GM21529 (cell line): ENCODE measurements around the gene ANKRD44.
A peak's percentile ranks its signal among the peaks of the same experiment; 100 is the strongest.

Source experiments
- ATAC-seq: cut with Tn5 transposase; IDR thresholded peaks from one replicate; pipeline ENCODE4 v1.9.1; 2021; ENCODE audit not compliant: unreplicated experiment

ANKRD44 gene

GRCh38 chr2:197294260-197294659 is 16.3 kb downstream of the ANKRD44 start:
- peak; percentile 35 for ATAC-seq

DNA sequence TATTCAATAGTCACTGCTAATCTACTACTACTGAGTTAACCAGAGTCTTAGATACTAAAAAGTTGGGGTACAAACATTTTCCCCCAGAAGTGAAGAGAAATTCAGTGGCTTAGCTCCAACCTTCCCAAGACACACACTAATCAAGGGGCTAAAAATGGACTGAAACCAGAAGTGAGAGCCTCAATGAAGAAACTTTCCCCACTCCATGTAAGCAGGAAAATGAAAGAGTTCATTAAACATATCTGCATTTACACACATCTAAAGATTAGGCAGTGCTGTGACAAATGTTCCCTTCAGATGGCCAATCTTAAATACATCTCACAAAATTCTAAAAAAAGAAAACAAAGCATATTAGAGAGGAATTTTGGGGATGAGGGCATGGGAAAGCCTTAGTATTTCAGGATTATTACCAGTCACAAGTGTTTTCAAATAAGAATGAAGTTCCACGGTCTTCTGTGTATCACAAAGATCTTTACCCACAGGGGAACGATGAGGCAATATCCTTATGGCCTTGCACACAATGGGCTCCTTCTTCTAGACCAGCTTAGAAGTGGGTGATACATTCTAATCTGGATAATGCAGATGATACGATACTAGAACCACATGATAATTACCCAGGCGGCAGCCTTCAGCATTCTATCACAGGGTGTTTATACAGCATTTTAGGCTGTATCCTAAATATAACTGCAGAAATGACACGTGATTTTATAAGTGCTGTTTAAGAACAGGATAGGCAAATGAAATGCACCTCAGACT is 17.1 kb downstream of the ANKRD44 start:
- ATAC-seq, result peak; percentile 30

GRCh38 chr2:197292619-197293018 is 18.0 kb downstream of the ANKRD44 start:
- ATAC-seq, result no peak

GRCh38 chr2:197287596-197287932 is 23.0 kb downstream of the ANKRD44 start:
- ATAC-seq, result peak; percentile 14

GRCh38 chr2:197286805-197287595 is 23.6 kb downstream of the ANKRD44 start:
- ATAC-seq, result peak; percentile 98

DNA sequence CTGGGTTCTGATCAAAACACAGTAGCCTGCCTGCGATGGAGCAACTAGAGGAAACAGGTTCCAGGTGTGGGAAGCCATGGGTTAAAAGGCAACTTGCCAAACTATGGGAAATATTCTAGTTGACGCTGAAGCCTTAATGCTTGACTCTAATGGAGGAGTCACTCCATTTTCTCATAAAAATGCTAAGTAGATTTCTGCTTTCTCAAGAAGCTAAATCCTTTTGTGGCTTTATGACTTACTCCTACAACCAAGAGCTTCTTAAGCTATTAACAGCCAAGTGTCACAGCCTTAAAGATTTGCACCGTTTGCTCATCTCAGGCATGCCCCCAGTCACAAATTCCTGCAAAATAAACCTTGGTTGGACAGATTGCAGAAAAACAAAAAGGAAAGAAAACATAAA is 25.2 kb downstream of the ANKRD44 start:
- no peak for ATAC-seq

DNA sequence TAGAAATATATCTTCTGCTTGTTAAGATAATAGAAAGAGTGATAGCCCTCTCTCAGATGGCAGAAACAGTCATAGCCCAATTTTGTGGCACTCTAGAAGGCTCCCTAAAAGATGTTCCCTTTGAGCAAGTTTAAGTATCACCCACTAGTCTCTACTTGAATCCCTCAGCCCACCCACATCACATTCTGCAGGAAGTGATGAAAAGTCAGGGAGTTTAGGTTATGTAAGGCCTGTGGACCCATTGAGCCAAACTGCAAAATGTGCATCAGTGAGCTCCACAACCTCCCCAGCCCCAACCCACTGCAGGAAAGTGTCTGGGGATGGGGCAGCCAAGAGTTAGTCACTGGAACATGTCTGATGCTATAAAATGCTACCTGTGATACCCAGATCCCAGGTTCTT is 25.6 kb downstream of the ANKRD44 start:
- no peak for ATAC-seq

- ATAC-seq, result no peak
Measured at GRCh38 chr2:197281421-197281820, 29.2 kb downstream of the ANKRD44 start.

DNA sequence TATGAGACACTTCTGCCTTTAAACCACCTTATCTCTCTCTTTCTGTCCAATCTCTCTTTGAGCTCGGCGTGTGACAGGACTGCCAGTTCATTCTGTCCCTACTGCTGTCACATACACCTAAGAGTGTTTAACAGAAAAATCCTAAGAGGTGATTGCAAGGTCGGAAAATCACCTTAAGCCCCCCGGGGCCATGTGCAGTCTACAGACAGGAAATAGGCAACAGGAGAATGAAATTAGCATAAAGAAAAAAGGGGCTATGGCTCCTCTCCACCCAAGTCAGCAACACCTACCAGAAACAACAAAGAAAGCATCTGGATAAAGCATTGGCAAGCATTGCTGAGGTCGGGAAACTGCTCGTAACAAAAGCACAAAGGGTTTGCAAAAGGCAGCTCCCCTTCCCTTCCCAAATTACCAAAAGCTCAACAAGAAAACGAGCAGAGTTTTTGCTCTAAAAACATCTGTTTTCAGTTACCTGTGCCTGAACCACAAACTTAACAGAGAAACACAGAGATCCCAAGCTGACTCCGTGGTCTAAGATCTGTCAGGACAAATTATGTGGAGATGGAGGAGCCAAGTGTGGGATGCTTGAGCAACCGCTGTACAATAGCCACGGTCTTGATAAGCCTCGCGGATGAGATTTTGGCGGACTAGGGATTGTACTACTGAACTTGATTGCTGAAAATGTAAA is 30.4 kb downstream of the ANKRD44 start:
- peak; percentile 65 for ATAC-seq

- ATAC-seq, result no peak
Measured at GRCh38 chr2:197278799-197279763, 31.5 kb downstream of the ANKRD44 start.

GRCh38 chr2:197277794-197278193 is 32.8 kb downstream of the ANKRD44 start:
- no peak for ATAC-seq

DNA sequence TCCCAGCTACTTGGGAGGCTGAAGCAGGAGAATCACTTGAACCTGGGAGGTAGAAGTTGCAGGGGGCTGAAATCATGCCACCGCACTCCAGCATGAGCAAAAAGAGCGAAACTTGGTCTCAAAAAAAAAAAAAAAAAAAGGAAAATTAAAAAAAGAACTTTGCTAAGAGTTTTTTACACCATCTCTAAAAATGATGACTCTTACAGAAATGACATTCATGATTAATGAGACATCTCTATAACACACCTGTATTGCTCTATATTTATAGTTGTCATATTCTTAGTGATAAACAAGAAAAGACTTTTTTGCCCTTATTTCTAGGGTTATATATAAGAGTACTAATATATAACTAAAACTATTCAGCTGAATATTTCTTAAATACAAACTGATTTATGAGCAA is 34.4 kb downstream of the ANKRD44 start:
- no peak for ATAC-seq

GRCh38 chr2:197274937-197275336 is 35.6 kb downstream of the ANKRD44 start:
- ATAC-seq, result no peak

DNA sequence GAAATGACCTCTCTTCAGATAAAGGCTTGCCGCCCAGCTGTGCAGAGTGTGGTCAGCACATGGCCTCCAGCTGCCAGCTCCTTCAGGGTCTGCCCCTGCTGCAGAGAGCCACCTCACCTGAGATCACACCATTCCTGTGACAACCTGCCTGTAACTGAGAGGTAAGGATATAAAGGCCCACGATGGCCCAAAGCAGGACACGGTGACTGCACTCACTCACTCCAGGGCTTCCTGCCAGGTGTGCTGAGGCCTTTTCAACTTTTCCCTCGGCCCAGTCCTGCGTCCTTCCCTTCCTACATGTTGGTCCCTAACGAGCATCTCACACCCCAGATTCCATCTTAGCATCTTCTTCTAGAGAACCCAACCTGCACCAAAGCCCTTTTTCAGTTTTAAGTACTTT is 36.2 kb downstream of the ANKRD44 start:
- ATAC-seq, result no peak

DNA sequence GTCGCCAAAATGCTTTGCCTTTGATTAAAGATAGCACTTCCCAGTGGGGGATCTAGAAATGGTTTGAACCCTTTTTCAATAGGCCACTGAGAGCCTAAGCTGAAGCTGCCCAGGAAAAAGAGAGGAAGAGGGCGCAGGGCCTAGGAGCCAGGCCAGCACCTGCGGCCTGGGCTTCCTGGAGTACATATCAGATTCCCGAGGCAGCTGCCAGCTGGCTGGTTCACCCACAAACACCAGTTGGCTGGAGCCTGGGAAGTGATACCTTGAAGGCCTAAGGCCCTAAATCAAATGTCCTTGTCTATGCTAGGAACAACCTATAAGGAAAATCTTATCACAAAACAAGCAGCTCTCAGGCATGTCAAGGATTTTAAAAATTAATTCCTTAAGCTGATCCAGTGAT is 37.1 kb downstream of the ANKRD44 start:
- no peak for ATAC-seq

GRCh38 chr2:197270601-197271000 is 40.0 kb downstream of the ANKRD44 start:
- ATAC-seq, result no peak

DNA sequence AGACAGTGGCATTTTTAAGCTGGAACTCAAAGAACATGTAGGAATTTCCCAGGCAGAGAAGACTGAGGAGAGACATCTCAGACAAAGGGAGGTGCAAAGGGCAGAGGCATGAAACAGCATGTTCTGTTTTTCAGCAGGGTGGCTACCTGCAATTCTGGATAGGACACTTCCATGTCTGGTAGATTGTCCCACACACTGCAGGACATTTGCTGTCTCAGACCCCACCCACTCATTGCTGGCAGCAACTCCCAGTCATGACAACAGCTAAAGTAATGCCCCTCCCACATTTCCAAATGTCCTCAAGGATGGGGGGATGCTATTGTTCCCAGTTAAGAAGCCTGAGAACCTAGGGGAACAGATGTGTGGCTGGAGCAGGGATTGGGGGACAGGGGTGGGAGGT is 40.8 kb downstream of the ANKRD44 start:
- ATAC-seq, result no peak

GRCh38 chr2:197268786-197269584 is 41.6 kb downstream of the ANKRD44 start:
- peak; percentile 69 for ATAC-seq

DNA sequence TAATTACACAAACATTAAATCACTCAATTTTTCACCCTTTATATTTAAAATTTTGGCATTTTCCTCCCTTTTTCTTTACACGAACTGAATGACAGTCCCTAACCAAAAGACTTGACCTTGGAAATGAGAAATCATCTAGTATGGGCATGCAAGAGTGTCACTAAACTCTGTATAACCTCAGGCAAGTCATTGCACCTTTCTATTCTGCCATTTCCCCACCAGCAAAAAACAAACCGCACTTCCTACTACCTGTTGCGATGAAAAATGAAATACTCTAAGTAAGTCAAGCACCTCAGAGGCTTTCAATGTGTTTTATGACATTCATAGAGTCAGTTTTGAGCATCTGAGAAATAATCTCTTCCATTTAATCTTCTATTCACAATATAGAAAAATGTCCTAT is 44.1 kb downstream of the ANKRD44 start:
- no peak for ATAC-seq

GRCh38 chr2:197265924-197266323 is 44.7 kb downstream of the ANKRD44 start:
- no peak for ATAC-seq
